Hindlimb muscle (tissue), 1 donor: ENCODE measurements around the gene DGAT2. TPM values are rescaled to one million over a fixed set of nuclear protein-coding genes. Genes with fewer than 3 reads are reported as not detected.
"Not testable (repeated sequence)": the region's sequence is repeated elsewhere in the genome, so short reads cannot be mapped to it uniquely, and the experiment has no call there.

Experiments
- DNase-seq: peaks from one replicate; pipeline ENCODE4 v3.0.0-alpha.2; 2013
- polyA plus RNA-seq: library from polyadenylated mRNA; unstranded; fragments of 120-200 nt; gene quantifications from one replicate; pipeline ENCODE4 v1.2.1, GENCODE V29; 2013; ENCODE audit not compliant: insufficient read length

The DGAT2 gene, protein sequence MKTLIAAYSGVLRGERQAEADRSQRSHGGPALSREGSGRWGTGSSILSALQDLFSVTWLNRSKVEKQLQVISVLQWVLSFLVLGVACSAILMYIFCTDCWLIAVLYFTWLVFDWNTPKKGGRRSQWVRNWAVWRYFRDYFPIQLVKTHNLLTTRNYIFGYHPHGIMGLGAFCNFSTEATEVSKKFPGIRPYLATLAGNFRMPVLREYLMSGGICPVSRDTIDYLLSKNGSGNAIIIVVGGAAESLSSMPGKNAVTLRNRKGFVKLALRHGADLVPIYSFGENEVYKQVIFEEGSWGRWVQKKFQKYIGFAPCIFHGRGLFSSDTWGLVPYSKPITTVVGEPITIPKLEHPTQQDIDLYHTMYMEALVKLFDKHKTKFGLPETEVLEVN
- polyA plus RNA-seq, result 6.1 TPM

DNA sequence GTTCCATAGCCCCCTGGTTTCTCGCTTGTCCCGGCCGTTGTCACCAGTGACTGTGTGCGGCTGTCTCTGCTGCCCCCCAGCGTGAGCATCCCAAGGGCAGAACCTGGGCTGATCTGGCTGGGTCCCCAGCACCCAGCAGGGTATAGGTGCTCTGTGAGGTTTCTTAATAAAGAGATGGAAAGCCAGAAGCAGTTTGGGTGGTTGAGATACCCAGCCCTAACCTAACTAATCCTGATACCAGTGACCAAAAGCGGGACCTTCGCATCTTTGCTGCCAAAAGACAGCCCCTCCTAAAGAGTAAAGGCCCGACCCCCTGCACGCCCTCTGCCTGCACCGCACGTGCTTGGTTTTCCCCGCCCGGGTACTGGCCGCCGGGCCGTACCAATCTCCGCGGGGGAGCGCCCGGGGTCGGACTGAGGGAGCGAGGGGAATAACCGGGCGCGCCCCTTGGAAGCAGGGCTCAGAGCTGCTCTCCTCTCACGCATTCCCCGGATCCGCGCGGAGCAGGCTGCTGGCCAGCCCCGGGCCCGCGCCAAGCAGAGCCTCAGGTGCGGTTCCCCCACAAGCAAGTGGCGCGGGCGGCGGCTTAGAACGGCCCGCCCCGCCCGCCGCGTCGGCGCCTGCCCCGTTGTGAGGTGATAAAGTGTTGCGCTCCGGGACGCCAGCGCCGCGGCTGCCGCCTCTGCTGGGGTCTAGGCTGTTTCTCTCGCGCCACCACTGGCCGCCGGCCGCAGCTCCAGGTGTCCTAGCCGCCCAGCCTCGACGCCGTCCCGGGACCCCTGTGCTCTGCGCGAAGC lies at the start of gene DGAT2:
Gene DGAT2 (plus strand): TSS at position 667 of the 797 bp plus-strand sequence. CDS start 214 bp downstream, outside the sequence.
- peak; percentile 65 for DNase-seq

DNA sequence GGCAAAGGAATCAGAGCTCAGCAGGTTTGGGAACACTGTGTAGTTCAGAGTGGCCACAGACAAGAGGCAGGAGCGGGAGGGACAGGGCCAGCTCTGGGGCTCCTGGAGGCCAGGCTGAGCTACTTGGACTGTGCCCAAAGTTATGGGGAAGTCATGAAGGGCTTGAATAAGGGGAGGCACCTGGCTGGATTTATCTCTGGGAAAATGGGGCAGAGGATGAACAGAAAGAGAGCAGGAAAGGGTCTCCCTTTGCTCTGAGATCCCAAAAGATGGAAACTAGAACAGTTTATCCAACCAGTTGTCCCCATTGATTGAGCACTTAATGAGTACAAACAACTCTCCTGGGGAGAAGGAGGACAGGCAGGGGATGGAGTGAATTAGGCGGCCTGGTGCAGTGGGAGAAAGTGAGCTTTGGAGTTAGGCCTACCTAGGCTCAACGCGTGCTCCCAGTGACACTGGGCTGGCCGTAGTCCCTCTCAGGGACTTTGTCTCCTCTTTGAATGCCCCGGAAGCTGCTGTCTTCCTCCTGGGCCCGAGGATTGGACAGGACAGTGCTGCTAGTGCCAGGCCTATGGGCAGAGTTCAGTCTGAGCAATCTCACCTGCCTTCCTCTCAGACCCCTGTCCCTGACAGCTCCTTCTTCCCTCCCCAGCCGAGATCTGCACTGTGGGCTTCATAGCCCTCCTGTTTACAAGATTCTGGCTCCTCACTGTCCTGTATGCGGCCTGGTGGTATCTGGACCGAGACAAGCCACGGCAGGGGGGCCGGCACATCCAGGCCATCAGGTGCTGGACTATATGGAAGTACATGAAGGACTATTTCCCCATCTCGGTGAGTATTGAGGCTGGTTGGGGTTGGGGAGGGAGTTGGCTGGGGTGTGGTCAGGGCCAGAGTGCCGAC lies 49.0 kb upstream of the DGAT2 start:
- DNase-seq, result no peak

DNA sequence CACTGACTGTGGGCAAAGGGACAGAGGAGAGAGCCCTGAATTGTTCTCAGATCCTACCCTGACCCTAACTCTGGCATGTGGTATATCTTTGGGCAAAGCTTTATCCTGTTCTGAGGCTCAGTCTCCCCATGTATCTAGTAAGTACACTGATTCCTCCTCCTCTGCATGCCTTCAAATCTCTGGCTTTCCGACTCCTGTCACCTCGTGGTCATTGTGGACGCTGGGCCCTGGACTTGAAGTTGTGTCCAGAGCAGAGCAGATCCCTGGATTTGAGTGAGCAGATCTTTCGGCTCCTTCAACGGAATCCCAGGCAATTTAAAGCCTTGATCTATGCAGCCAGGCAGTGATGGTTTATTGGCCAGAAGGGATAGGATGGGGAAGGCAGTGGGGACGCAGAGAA lies 47.9 kb upstream of the DGAT2 start:
- DNase-seq, result no peak

DNA sequence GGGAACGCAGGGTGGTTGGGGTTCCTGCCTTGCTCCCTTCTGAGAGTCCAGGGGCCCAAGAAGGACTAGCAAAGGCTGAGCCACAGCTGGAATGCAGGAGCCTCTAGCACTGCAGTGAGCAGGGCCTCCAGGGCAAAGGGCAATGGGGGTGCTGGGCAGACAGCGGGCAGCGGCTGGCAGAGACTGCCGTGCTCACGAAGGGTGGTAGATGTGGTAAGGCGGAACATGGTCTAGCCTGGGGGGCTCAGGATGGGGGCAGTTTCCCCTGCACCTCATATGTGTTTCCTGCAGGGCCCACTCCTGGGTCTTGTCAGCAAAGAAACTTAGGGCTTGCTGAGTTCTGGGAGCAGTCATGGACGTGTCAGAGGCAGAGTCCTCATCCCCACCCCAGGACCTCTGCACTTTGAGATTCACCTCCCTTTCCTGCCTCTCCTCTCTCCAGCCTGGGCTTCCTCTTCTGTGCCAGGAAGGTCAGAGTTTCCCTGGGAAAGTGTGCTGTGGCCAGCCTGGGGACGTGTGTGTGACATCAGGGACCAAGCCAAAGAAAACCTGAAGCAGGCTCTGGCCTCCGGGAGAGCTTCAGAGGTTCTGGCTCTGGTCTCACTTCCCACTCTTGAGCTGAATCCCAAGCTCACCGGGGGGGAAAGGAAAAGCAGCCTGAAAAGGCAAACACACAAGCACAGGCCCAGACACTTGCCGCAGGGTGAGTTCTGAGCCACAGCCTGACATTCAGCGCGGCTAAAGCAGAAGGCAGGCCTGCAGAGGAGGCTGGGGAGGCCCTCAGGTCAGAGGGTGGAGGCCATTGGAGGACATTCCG lies 46.5 kb upstream of the DGAT2 start:
- no peak for DNase-seq

DNA sequence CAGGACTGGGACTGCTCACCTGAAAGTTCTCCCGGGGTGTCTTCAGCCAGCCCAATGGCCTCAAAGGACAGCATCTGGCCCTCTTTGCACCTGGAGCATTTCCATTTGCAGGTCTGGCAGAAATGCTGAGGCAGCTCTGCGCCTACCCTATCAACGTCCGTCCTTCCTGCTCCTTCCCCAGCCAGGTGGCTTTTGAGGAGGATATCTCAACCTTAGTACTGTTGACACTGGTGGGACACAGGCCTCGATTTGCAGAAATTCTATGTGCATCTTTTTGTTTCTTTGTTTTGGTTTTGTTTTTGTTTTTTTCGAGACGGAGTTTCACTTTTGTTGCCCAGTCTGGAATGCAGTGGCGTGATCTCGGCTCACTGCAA lies 45.9 kb upstream of the DGAT2 start:
- no peak for DNase-seq

DNA sequence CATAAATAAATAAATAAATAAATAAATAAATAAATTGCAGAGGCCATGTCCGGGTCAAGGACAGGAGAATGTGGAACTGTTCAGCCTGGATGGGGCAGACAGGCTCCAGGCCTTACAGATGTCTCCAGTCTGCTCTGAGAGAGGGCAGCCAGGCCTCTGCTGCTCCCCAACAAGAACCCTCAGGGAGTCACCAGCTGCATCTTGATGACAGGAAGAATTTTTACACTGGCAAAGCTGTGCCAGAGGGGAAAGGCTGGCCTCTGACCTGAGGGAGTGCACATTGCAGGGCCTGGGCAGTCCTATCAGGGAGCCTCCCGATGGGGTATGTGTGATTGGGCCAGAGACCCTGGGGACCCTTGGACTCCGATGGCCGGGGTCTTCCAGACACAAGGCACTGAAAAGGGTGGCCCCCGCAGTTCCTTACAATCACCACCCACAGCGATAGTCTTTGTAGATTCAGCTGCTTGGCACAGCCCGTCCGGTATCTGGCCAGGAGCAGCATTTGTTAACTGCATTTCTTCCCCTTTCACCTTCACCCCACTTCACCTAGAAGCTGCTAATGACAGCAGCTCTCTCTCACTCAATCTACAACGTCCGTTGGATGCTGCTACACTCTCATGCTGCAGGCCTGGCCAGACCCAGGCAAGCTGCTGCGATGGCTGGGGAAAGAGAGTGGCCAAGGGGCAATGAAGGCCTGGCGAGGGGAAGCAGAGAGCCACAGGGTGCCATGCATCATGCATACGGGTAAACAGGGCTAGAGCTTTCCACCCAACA lies 42.8 kb upstream of the DGAT2 start:
- no peak for DNase-seq

DNA sequence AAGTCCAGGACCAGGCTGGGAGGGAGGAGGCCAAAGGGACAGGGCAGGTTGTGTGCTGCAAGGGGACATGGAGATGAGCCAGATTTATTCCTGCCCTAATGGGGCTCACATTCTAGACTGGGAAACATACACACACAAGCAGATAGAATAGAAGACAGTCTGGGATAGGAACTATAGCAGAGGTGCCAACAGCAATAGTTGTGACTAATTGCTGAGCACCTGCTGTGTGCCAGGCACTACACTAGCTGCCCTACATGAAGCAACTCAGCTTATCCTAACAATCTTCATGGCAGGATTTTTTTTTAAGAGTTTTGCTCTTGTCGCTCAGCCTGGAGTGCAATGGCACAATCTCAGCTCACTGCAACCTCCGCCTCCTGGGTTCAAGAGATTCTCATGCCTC lies 39.6 kb upstream of the DGAT2 start:
- no peak for DNase-seq

DNA sequence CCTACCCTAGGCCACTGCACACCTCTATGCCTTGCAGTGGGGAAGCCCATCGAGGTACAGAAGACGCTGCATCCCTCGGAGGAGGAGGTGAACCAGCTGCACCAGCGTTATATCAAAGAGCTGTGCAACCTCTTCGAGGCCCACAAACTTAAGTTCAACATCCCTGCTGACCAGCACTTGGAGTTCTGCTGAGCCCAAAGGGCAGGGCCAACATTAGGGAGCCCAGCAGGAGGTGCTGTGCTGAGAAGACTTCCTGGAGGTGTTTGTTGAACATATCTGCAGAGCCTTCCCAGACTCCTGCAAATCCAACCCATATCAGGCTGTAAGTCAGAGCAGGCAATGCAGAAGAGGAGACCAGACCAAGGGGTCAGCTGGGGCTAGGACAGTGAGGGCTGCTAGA lies 37.5 kb upstream of the DGAT2 start:
- DNase-seq, result no peak

DNA sequence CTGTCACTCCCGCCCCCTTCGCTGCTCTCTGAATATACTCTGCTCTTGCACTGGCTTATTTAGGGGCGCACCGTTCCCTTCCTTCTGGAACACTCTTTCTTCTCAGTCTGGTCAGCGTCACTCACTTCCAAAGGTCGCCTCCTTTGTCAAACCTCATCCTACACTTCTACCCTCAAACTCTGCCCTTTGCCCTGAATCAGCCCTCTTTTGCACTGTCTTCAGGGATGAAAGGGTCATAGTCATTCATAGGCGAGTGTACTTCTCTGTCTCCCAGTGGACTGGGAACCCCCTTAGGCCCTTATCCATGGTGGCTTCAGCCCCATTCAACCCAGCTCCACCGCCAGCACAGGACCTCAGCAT lies 35.5 kb upstream of the DGAT2 start:
- no peak for DNase-seq

DNA sequence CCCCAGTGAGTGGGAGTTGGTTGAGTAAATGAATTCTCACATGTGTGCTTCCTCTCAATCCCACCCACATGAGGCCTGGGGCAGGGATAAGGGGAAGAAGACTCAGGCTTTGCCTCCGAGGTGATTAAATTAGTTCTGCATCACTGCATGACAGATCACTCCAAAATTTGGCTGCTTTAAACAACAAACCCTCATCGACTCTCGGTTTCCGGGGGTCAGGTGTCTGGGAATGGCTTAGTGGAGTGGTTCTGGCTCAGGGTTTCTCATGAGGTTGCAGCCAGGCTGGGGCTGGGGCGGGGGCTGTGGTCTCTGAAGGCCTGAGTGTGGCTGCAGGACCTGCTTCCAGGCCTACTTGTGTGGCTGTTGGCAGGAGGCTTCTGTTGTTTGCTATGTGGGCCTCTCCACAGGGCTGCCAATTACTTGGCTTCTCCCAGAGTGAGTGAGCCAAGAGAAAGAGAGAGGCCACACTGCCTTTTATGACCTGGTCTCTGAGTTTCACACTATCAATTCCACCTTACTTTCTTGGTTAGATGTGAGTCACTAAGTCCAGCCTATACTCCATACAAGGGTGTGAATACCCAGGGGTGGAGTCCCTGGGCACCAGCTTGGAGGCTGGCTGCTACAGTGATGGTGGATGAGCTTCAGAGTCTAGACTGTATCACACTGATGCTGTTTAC lies 35.0 kb upstream of the DGAT2 start:
- no peak for DNase-seq

DNA sequence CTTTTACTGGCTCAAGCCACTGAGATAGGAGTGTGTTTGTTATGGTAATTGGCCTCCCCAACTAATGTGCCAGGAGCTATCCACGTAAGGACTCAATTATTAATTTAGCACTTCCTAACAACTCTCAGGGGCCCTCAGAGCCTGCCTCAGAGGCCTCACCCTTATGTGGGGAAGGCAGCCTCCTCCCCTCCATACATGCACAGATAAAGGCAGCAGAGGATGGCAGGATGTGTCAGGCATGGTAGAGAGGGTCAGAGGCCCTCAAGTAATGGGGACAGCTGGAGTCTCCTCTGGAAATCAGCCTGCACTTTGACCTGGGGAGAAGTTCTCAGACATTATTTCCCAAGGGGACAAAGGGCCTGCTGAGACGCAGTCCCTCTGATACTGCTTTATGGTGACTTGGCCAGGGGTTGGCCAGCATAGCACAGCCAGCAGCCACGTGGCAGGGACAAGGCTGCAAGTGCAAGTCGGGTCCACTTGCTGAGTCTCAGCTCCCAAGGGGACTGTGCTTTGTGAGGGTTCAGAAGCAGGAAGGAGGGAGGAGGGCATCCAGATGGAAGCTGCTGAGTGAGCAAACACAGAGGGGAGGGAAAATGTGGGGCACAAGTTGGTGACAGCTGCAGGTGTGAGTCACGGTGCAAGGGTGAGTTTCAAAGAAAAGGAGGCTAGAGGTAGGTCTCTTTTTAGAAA lies 33.9 kb upstream of the DGAT2 start:
- DNase-seq, result no peak

DNA sequence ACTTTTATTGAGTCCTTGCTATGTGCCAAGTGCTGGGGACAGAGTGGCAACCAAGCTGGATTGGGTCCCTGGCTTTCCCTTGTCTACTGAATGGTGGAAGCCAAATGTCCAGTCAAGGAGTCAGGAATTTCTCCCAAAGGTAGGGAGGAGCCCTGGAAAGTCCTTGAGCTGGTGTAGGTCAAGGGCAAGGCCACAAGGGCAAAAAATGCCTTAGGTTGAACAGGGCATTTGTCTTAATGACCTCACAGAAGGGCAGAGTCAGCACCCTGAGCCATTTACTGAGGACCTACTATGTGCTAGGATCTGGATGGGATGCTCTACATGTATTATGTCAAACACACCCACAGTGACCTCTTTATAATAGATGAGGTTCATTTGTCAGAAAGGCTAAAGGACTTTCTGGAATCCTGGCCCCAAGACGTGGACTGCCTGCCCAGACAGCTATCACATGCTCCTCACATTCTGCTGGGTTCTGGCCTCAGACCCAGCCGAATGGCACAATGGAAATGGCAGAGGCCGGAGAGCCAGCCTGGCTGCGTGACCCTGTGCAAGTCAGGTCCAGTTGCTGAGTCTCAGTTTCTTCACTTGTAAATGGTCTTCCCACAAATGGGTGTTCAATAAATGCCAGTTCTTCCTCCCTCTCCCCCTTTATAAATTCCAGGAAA lies 33.3 kb upstream of the DGAT2 start:
- no peak for DNase-seq

DNA sequence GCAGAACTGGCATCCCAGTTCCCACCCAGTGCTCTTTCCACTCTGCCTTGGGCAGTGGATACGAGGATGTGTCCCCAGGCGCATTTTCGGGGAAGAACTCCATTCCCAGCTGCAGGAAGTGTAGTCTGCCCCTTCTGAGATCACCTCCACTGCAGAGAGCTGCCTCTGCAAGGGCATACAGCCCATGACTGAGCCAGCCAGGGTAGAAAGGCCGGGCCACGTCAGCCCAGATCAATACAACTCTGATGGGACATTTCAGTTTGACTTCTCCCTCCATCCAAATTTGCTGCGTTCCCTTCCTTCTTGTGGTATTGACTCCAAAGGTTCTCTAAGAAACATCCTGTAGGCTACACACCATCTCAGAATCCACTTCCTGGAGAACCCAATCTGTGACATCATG lies 31.3 kb upstream of the DGAT2 start:
- no peak for DNase-seq

DNA sequence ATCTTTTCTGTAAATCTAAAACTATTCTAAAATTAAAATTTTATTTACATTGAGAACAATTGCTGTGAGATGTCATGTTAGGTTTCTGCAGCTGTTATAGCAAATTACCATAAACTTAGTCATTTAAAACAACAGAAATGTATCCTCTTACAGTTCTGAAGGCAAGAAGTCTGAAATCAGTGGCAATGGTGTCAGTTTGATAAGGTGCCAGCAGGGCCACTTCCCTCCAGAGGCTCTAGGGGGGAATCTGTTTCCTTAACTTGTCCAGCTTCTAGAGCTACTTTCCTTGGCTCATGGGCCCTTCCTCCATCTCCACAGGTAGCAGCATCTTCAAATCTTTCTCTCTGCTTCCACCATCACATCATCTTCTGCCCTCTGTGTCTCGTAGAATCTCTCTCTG lies 27.9 kb upstream of the DGAT2 start:
- DNase-seq, result no peak

DNA sequence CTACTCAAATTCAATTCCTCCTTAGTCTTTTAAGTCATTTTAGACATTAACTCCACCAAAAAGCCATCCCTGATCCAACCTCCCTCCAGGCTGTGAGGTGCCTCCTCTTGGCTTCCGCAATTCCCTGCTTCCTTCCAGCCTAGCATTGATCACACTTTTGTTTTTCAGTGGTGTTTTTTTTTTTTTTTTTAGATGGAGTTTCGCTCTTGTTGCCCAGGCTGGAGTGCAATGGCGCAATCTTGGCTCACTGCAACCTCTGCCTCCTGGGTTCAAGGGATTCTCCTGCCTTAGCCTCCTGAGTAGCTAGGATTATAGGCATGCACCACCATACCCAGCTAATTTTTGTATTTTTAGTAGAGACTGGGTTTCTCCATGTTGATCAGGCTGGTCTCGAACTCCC lies 25.4 kb upstream of the DGAT2 start:
- not testable (repeated sequence) for DNase-seq

DNA sequence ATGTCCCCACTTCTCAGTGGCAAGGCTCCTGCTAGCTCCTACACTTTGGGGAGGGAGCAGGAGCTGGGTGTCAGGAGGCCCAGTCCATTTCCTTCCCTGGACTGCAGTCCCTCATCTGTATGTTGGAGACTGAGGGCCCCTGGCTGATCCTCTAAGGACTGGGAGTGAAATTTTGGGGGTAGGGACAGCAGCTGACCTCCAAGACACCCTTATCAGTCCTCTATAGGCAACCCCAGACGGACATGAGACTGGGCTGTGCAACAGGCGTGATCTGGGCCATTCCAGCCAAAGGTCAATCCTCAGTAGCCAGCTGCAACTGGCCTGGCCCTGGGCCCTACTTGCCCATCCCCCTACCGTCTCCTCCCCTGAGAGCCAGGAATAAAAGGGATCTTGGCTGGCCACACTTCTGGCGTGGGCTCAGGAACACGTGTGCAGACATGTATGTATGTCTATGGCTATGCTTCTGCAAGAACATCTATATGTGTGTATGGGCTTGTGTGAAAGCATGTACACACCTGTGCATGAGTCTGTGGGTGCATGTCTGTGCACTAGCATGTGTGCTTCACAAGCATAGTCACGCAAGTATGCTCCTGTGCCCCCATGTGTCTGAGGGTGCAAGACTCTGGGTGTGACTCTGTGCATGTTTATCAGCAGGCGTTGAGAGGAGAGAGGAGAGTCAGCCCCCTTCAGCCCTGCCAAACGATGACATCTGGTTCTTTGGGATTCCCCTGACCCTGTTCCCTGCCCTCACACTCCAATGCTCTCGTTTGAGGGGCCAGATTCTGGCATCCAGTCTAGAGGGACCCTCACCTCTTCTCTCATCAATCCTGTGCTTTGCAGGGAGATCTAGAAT lies 24.6 kb upstream of the DGAT2 start:
- DNase-seq, result peak; percentile 42

DNA sequence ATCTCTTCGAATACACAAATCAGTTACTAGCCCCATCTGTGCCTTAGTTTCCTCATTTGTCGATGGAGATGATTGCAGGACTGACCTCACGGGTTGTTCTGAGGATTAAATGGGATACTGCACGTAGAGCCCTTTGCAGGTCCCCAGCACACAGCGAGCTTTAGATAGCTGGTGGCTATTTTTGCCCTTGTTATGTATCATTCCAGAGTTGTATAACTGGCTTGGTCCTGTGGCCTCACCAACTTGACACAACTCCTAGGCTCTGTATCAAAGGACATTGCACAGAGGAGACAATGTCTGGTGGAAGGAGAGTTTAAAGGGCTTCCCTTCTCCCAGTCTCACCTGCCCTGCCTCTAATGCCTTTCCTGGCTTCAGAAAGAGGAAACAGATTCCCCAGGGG lies 22.8 kb upstream of the DGAT2 start:
- DNase-seq, result no peak

DNA sequence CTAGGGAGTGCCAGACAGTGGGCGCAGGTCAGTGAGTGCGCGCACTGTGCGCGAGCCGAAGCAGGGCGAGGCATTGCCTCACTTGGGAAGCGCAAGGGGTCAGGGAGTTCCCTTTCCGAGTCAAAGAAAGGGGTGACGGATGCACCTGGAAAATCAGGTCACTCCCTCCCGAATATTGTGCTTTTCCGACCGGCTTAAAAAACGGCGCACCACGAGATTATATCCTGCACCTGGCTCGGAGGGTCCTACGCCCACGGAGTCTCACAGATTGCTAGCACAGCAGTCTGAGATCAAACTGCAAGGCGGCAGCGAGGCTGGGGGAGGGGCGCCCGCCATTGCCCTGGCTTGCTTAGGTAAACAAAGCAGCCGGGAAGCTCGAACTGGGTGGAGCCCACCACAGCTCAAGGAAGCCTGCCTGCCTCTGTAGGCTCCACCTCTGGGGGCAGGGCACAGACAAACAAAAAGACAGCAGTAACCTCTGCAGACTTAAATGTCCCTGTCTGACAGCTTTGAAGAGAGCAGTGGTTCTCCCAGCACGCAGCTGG lies 19.8 kb upstream of the DGAT2 start:
- DNase-seq, result not testable (repeated sequence)
